ENCODE data around the gene PRKCE.

PRKCE gene

DNA sequence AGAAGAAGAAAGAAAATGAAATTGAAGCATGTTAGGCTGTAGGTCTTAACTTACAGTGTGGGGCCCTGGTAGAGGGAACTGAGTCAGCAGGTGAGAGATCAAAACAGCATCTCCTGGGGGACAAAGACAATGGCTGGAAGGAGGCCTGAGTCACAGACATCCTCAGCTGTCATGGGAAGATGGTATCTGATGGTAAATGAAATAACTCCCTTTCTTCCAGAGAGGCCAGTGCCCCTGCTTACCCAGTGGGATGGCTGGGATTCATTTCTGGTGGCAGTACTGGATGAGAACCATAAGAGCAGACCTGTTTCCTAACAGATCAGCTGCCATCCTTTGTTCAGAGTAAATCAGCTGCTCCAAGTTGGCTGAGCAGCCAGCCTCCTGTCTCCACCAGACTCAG, 394.4 kb downstream of the PRKCE start:
- DNase-seq (ENCODE audit: low spot score), result no peak

GRCh38 chr2:46047290-46047689, 395.8 kb downstream of the PRKCE start:
- DNase-seq (ENCODE audit: low spot score), result no peak

DNA sequence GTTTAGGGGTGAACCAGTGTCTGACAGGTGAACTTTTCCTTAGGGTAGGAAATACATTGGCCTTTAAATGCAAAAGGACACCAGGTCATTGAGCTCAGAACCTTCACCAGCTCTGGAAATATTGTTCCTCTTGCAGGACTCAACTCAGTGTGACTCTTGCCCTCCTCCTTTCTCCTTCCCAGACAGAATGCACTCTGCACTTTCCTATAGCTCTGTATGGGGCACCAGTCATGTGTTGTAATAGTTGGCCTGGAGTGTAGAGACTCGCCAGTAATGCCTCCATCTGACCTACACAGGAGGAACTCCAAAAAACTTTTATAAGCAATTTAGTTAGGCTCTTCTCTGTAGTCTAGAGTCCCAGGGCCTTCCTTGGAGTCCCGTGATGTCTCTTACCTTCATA, 397.2 kb downstream of the PRKCE start:
- DNase-seq (ENCODE audit: low spot score), result no peak

DNA sequence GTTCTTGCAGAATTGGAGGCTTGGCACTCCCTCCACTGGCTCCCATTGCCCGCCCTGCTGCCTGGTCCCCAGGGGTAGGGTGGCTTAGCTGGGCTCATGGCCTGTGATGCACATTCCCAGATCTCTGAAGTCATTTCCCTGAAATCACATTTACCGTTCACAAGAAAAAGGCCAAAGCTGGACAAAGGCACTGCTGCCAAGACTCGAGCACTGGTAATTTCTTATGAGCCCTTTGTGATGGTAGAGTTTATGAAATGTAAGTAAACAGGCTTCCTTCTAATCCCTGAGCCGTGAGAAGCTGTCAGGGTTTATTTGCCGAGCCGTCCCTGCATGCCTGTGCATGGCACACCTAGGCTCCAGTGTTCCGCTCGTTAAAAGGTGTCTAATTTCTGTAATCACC, 398.6 kb downstream of the PRKCE start:
- DNase-seq (ENCODE audit: low spot score), result no peak

- no peak for DNase-seq (ENCODE audit: low spot score)
These were observed 399.0 kb downstream of the PRKCE start for GRCh38 chr2:46050489-46050888.

GRCh38 chr2:46051085-46051484, 399.6 kb downstream of the PRKCE start:
- no peak for DNase-seq (ENCODE audit: low spot score)

- no peak for DNase-seq (ENCODE audit: low spot score)
These were observed 402.1 kb downstream of the PRKCE start for GRCh38 chr2:46053564-46053963.

DNA sequence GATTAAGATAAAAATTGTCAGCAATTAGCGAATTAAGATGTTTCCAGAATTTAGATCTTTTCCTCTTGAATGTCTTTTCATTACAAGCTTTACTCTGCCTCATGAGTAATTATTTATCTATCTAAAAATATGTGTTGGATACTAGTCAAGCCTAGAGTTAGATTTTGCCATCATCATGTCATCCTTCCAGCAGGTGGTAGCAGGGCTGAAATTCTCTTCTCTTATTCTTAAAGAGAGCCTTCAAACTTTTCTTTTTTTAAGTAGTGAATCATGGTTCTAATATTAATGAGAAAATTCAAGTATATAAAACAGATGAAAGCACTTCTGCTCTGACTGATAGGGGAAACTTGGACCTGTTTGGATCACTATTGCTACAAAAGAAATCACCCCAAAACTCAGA, 405.1 kb downstream of the PRKCE start:
- no peak for DNase-seq (ENCODE audit: low spot score)

- no peak for DNase-seq (ENCODE audit: low spot score)
These were observed 406.7 kb downstream of the PRKCE start for GRCh38 chr2:46058140-46058539.

- peak; percentile 66 for DNase-seq (ENCODE audit: low spot score)
These were observed 411.4 kb downstream of the PRKCE start for GRCh38 chr2:46062637-46063412.

DNA sequence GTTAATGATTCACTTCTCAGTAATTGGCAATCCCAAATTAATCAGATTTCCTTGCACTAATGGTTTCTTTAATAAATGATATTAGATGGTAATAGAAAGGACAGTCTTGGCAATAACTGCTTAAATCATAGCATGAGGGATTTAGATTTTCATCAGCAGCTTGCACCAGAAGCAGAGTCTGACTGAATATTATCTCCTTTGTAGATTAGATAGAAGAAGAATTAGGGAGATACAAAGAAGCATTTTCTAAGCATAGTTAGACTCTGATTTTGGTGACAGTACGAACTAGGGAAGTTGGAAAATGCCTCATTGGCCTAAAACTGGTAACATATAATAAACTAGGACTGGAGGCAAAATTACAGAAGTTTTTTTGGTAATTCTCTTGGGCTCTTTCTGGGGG, 412.9 kb downstream of the PRKCE start:
- DNase-seq (ENCODE audit: low spot score), result no peak

DNA sequence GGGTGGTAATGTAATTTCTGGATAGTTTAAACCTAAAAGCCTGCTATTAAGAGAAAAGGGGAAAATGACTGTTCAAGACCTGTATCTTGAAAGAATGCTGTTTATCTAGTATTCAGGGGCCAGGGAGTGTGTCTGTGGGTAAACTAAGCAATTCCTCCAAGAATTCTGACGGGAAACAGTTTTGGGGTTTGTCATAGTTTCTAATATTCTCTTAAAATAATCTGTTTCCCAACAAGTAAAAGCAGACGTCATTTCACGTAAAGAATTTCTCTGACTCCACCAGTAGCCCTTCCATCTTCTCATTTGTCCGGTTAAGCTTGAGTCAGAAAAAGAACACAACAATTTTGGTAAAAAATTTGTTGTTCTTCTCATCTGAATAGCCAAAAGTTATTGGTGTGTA, 413.7 kb downstream of the PRKCE start:
- no peak for DNase-seq (ENCODE audit: low spot score)

DNA sequence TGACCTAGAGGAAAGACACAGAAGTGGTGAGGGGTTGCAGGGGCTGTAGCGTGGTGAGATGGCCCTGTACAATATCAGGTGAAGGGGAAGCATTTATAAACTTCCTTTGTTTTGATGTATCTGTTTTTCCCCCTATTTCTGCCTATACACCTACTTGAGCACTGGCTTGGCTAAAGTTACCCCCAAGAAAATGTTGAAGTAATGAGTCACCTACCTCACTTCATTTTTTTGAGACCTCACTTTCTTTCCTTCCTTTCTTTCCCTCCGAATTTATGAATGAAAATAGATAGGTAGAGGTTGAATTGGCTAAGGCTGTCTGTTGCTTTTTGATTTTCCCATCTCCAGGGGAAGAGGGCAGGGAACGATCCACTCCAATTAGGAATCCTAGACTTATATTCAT, 414.6 kb downstream of the PRKCE start:
- DNase-seq (ENCODE audit: low spot score), result no peak

DNA sequence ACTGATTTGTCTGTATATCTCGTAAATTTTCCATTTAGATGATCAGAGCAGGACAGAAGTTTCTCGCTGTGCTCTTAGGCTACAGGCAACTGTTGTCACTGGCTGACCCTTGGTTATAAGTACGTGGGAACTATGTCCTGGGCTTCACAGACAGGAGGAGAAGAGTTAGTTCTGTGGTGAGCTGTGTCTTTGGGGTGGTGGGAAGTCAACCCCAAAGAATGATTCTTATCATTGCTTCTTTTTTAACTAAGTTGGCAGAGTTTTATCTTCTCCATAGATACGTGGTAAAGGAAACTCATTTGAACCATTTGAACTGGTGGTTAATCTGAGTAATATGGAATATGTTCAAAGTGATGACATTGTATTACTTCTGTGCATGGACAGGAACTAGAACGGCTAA, 415.1 kb downstream of the PRKCE start:
- no peak for DNase-seq (ENCODE audit: low spot score)

DNA sequence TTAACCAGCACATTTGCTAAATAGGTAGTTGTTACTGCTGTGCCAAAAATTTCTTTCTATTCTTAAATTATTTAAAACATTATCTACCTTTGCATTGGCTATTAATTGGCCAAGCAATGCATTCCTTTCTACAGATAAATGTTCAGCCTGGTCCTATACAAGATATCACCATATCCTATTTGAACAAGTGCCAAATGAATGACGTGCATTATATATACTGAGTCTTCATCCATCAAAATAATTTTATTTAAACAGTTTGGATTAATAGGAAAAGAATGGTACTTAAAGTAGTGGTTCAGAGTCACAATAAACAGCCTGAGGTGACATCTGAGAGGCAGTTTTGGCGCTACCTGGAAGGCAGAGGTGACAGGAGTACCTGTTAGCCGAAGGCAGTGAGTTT, 415.6 kb downstream of the PRKCE start:
- DNase-seq (ENCODE audit: low spot score), result no peak

DNA sequence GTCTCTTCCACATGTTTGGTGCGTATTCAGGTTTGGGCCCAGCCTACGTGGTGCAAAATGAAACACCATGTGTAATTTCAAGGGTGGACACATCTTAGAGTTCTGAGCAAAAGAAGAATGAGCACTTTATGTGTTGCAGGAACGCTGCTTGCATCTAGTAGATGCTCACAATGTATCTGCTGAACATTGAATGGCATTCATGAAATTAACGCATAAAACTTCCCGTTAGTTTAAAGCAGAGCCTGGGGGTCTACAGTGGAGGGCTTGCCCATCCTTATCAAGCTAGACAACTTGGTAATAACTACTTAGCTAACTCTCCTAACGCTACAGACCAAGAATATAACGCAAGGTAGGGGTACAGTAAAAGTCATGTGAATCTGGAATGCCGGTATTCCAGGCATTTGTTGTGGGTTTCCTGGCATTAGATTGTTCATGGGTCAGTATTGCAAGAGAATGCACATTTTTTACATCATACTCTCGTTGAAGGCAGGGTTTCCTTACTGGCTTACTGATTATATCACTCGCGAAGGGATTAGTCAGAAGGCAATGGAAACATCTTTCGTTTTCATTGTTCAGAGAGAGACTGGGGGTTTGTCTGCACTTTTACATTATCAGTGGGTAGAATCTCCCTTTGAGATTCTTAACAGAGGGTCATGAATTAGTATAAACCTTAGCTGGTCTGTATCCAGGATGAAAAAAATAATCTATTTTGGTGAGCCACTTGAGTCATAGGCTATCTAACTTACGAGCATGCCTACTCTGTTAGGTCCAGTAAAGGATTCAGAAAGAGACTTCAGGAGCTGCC, 416.2 kb downstream of the PRKCE start:
- DNase-seq (ENCODE audit: low spot score), result no peak

GRCh38 chr2:46068636-46069035, 417.2 kb downstream of the PRKCE start:
- DNase-seq (ENCODE audit: low spot score), result no peak

GRCh38 chr2:46071074-46071473, 419.6 kb downstream of the PRKCE start:
- no peak for DNase-seq (ENCODE audit: low spot score)

- DNase-seq (ENCODE audit: low spot score), result no peak
These were observed 420.8 kb downstream of the PRKCE start for GRCh38 chr2:46072101-46072820.

DNA sequence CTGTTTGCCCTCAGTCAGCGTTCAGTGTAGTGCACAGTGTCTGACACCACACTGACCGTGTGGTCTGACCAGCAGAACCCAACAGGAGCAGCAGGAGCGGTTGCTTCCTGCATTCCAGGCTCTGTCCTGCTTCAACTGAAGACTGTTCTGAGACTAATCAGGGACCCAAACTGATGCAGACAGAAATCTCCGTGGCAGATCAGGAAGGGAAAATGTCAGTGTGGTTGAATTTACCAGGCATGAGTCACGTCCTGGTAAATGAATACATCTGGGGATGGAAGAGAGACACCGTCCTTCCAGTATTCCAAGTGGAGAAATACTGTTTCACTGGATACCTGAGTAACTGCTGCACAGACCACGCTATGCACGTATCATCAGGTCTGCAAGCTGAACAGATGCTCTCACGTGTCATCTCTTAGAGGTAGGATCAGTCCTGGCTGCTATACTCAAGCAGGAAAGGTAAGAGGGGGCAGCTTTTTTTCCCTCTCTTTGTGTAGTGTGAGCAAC, 422.1 kb downstream of the PRKCE start:
- no peak for DNase-seq (ENCODE audit: low spot score)

DNA sequence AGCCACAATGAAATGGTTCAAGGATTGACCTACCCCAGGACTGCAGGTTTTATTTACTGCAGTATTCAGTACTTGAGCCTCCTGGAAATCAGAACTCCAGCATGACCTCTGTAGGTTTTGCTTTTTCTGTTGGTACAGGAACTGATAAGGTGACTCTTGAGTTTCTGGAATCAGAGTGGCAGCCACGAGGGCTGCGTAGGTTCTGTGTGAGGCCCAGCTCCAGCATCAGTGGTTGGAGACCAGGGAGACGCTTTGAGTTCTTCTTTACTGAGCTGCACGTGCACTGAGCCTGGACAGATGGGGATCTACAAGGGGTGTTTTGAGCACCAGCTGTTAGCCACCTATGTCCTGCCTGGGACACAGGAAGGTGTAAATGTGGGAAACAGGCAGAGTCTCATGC, 423.0 kb downstream of the PRKCE start:
- DNase-seq (ENCODE audit: low spot score), result no peak

- DNase-seq (ENCODE audit: low spot score), result no peak
These were observed 424.4 kb downstream of the PRKCE start for GRCh38 chr2:46075848-46076247.

- no peak for DNase-seq (ENCODE audit: low spot score)
These were observed 424.8 kb downstream of the PRKCE start for GRCh38 chr2:46076251-46076650.
